Omental fat pad (tissue), 4 donors: ENCODE data around the gene APOD. TPM values are rescaled to one million over a fixed set of nuclear protein-coding genes. Genes with fewer than 3 reads are reported as not detected.
"Not testable (repeated sequence)": the region's sequence is repeated elsewhere in the genome, so short reads cannot be mapped to it uniquely, and the experiment has no call there.

Experiments used
- ATAC-seq: fragments of 150-250 bp; one replicate; pipeline ENCODE4 v1.9.1; 2016; ENCODE audit warnings: mild to moderate bottlenecking, moderate library complexity; ENCODE audit not compliant: low FRiP score
- DNase-seq: peaks from one replicate; pipeline ENCODE4 v3.0.0-alpha.2; 2019; ENCODE audit warnings: low spot score
- CTCF ChIP-seq, 3 donors: fragments of 450-650 bp; IDR thresholded peaks; one replicate each; pipeline ENCODE4 v1.5.1; 2016 to 2017; ENCODE audit warnings: antibody characterized with exemption in 3 of 3, mild to moderate bottlenecking in 3 of 3, moderate library complexity in 2 of 3
- total RNA-seq, 4 donors: library from RNA; depleted of rRNA; stranded (reverse); fragments of >200 nt; gene quantifications; one replicate each; pipeline ENCODE4 v1.1.0, GENCODE V29; 2016

Gene APOD
- total RNA-seq, 4 donors from 2014 or later, result 340 to 1,610 (median 888) TPM

DNA sequence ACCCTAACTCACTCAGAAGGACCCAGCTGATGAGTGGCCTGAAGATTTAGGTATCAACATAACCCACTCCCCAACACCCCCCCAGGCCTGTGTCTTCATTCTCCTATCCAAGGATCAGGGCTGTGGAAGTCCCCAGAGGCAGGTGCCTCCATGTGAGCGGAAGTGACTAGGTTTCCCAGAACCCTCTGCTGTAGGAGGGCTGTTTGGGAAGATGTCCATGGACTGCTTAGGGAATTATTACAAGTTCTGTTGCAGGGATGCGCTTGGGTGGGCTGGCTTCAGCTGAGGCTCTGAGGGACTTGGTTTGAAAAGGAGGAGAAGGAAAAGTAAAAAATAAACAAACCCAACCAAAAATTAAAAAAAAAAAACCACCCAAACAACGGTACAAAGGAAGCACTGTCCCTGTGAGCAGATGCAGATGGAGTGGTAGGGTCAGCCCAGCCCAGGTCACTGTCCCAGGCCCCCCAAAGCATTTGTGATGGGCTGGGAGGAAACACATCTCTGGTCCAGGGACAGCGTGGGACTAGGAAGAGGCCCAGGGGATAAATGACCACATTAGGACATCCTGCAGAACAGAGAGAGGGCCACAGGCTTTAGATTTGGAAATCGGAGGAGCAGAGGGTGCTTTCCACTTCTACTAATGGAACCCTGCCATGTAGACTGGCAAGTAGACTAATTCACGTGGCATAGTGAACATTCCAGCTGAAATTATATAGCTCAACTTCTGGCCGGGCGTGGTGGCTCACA lies 12.2 kb upstream of the APOD start:
- ATAC-seq, result no peak
- TF ChIP-seq CTCF (IDR thresholded peaks at IDR 0.05), result no peak

DNA sequence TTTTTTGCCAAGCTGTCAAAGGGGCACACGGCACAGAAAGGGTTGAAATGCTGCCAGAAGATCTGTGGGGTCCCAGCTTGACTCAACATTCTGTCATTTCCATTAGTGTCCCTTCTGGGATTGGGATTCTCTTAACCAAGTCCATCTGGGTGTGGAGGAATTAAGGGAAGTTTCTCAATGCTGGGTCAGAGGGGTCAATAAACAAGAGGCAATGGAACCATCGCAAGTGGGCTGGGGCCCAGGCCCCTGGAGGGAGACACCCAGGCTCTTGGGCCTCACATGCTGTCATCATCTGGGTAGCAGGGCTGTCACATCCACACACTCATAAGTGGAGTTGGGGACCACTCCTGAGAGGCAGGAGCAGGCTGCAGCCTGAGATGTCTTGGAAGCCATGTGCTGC lies 8.1 kb upstream of the APOD start:
- no peak for ATAC-seq
- no peak for TF ChIP-seq CTCF (IDR thresholded peaks at IDR 0.05)
- no peak for DNase-seq

More for the DNA sequence above, 12.2 kb upstream of the APOD start:
- DNase-seq, result no peak

DNA sequence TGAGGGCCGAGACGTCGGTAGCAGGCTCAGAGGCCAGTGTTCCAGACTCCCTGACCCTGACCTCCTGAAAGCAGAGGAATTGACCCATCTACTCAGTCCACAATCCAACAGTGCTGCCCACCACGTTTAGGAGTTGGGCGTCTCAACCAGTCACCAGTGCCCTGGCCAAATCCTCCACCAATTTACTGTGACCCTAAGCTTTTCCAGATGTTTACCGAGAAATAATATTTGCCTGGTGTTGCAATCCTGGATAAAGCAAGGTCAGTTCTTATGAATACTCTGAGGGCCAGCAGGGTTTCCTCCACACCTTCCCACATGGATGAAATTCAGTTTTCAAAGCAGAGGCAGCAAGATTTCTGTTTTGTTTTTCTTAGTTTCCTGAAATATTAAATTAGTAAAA lies 7.5 kb upstream of the APOD start:
- ATAC-seq, result no peak
- TF ChIP-seq CTCF (IDR thresholded peaks at IDR 0.05), result no peak

DNA sequence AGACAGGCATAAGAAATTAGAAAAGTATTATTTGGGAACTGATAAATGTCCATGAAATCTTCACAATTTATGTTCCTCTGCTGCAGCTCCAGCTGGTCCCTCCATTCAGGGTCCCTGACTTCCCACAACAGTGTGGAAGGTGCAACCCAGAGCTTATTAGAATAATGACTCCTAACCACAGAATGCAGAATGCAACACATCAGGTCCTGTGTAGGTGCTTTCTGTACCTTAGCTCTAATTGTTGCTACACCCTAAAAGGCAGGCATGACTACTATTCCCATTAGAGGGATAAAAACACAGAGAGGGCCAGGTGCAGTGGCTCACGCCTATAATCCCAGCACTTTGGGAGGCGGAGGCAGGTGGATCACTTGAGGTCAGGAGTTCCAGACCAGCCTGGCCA lies 6.6 kb upstream of the APOD start:
- not testable (repeated sequence) for ATAC-seq

More for the DNA sequence above, 7.5 kb upstream of the APOD start:
- DNase-seq, result no peak

DNA sequence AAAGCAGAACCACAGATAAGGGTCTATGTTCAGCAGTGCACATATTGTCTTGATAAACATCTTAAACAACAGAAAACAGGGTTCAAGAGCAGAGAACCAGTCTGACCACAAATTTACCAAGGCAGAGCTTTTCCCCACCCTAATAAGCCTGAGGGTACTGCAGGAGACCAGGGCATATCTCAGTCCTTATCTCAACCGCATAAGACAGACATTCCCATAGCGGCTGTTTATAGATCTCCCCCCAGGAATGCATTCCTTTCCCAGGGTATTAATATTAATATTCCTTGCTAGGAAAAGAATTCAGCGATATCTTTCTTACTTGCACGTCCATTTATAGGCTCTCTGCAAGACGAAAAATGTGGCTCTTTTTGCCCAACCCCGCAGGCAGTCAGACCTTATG lies 6.1 kb upstream of the APOD start:
- not testable (repeated sequence) for DNase-seq, ATAC-seq

More for the DNA sequence above, 6.6 kb upstream of the APOD start:
- DNase-seq, result not testable (repeated sequence)

- ATAC-seq, result no peak
- TF ChIP-seq CTCF (IDR thresholded peaks at IDR 0.05), result no peak
- DNase-seq, result no peak
Measured at GRCh38 chr3:195587824-195588223, 4.1 kb upstream of the APOD start.

DNA sequence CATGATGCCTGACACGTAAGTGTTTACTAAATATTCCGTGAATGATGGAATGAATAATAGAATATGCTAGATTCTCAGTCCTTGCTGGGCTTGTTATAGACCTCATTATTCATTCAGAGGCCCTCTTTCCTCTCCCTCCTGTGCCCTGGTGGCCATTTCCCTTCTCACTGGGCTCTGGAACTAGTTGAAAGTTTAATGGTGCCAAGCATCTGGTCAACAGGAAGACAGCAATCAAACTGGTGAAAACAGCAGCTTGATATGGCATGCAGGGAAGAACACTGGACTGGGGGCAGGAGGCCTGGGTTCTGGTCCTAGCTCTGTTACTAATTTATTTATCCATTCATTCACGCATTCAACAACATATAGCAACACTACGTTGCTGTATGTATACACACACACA lies 3.7 kb upstream of the APOD start:
- TF ChIP-seq CTCF (IDR thresholded peaks at IDR 0.05), result no peak
- no peak for ATAC-seq
- no peak for DNase-seq

DNA sequence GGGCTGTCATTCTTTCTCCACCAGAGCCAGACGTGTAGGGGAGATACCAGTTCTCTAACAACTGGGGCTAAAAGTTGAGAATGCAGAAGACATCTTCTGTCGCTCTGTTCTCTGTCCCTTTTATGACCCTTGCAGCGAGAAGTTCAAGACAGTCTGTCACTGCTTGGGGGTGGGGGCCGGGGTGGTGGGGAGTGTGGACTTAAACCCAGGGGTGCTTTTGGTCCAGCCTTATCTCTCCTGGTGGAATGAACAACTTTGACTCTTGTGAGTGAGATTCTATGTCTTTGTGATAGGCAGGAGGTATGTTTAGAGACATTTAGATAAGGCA lies 767 bp upstream of the APOD start:
- TF ChIP-seq CTCF (IDR thresholded peaks at IDR 0.05), result no peak
- DNase-seq (no peak), ATAC-seq (no peak)
